SK-N-MC (cell line): ENCODE data around the gene CDKAL1.
"Not testable (repeated sequence)": the region's sequence is repeated elsewhere in the genome, so short reads cannot be mapped to it uniquely, and the experiment has no call there.

ENCODE experiments used
- DNase-seq: peaks from one replicate; pipeline ENCODE4 v3.0.0-alpha.2; 2011; ENCODE audit warnings: low read depth, low spot score
- H3K27ac ChIP-seq: fragments of 200-600 bp; sonication (generic); 2 replicates; pipeline ENCODE4 v1.5.1; 2016; ENCODE audit warnings: mixed run types
- H3K36me3 ChIP-seq: fragments of 200-600 bp; sonication (generic); 2 replicates; pipeline ENCODE4 v1.6.1; 2017; ENCODE audit warnings: antibody characterized with exemption, low read length, mixed read lengths; ENCODE audit not compliant: insufficient read depth
- H3K4me3 ChIP-seq: fragments of 200-600 bp; sonication (generic); 2 replicates; pipeline ENCODE4 v1.5.1; 2016
- H3K9ac ChIP-seq: fragments of 200-600 bp; sonication (generic); 2 replicates; pipeline ENCODE4 v1.8.0; 2017; ENCODE audit warnings: mixed run types, mixed read lengths; ENCODE audit not compliant: insufficient read length
- H3K9me3 ChIP-seq: fragments of 200-600 bp; sonication (generic); 2 replicates; pipeline ENCODE4 v1.6.1; 2017; ENCODE audit warnings: low read depth, mild to moderate bottlenecking, antibody characterized with exemption, low read length, moderate library complexity, mixed read lengths
- EZH2 ChIP-seq: fragments of 200-600 bp; sonication (generic); IDR thresholded peaks from one replicate; pipeline ENCODE4 v1.6.1; 2017; ENCODE audit warnings: antibody characterized with exemption
- FOXP2 ChIP-seq: optimal IDR thresholded peaks from 2 replicates; pipeline ENCODE3; 2011; ENCODE audit warnings: mild to moderate bottlenecking, moderate library complexity; ENCODE audit not compliant: insufficient read depth; ENCODE audit errors: extremely low read length, control extremely low read depth
- POLR2AphosphoS5 ChIP-seq: IDR thresholded peaks from 2 replicates; pipeline ENCODE4 v1.6.1; 2012; ENCODE audit warnings: mild to moderate bottlenecking, low read depth, low read length, borderline replicate concordance

CDKAL1 gene

DNA sequence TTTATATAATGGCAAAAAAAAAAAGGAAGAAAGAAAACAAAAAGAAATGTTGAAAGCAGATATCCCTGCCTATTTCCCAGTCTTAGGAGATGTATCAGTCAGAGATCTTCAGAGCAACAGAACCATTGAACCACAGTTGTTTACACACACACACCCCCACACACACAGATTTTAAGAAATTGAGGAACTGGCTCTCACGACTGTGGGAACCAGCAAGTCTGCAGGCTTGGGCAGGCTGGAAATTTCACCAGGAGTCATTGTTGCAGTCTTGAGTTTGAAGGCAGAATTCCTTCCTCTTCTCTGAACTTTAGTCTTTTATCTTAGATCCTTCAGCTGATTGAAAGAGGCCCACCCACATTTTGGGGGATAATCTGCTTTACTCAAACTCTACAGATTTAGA lies 380.9 kb downstream of the CDKAL1 start:
- H3K4me3 ChIP-seq = no peak overlapping the region
- H3K9me3 ChIP-seq = no peaks in the 10 kb centered on the region; the same call in 1 of the 2 replicates
- TF ChIP-seq FOXP2 = no peak
- TF ChIP-seq POLR2AphosphoS5 = no peak
- no peak for TF ChIP-seq EZH2
- H3K27ac ChIP-seq = no peak overlapping the region
- H3K36me3 ChIP-seq = peaks cover 5% of the 10 kb centered on the region; the same call in 1 of the 2 replicates
- H3K9ac ChIP-seq = no peak overlapping the region
- no peak for DNase-seq

DNA sequence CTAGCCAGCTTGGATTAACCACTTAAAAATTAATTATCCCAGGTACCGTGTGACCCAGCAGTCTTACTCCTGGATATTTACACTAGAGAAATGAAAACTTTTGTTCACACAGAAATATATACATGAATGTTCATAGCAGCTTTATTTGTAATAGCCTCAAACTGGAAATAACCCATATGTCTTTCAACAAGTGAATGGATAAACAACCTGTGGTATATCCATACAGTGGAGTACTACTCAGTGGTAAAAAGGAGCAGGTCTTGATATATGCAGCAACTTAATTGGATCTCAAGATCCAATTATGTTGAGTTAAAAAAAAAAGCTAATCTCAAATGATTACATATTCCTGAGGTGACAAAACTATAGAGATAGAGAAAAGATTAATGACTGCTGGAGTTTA lies 381.4 kb downstream of the CDKAL1 start:
- Histone ChIP-seq H3K4me3 (no peak overlapping the region), H3K36me3 (peaks cover 5% of the 10 kb centered on the region; the same call in 1 of the 2 replicates), H3K27ac (no peak overlapping the region), H3K9ac (no peak overlapping the region), H3K9me3 (no peaks in the 10 kb centered on the region; the same call in 1 of the 2 replicates)
- TF ChIP-seq EZH2 (no peak), FOXP2 (no peak), POLR2AphosphoS5 (no peak)
- no peak for DNase-seq

DNA sequence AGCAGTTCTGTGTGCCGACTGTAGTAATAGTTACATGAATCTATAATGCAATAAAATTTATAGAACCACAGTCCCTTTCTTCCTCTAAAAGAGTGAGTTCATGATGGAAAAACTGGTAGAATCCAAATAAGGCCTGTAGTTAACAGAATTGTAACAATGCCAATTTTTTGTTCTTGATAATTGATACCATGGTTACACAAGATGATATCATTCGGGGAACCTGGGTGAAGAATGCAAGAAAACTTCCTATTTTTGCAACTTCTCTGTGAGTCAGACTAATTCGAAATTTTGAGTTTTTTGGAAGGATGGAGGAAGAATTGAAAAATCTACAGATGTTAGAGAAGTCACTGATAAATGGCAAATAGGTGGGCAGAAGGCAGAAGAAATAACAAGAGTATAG lies 381.8 kb downstream of the CDKAL1 start:
- H3K27ac ChIP-seq = no peak overlapping the region
- no peak for DNase-seq
- no peak overlapping the region for H3K9ac ChIP-seq
- H3K4me3 ChIP-seq = no peak overlapping the region
- H3K36me3 ChIP-seq = peaks cover 5% of the 10 kb centered on the region; the same call in 1 of the 2 replicates
- no peaks in the 10 kb centered on the region; the same call in 1 of the 2 replicates for H3K9me3 ChIP-seq
- no peak for TF ChIP-seq FOXP2
- no peak for TF ChIP-seq POLR2AphosphoS5
- TF ChIP-seq EZH2 = no peak

DNA sequence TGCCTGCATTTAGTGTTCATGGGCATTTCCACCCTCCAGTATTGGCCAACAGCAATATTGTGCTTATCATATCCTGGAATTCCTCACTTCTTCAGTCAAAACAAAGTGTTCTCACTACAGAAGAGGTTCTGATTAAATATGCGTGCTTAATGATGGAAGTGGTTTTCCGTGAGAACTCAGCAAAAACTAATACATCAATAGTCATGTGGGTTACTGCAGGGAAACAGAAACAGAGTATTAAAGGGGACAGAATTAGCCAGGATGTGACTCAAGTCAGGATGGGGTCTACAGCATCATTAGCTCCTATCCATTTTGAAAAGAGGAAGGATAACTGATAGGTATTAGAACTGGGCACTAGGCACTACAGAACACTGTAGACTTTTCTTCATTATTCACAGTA lies 384.6 kb downstream of the CDKAL1 start:
- H3K4me3 ChIP-seq = no peak overlapping the region
- no peak overlapping the region for H3K27ac ChIP-seq
- H3K9ac ChIP-seq = no peak overlapping the region
- no peak for DNase-seq
- TF ChIP-seq FOXP2 (no peak), EZH2 (no peak), POLR2AphosphoS5 (no peak)
- H3K36me3 ChIP-seq = peaks cover 5% of the 10 kb centered on the region; the same call in 1 of the 2 replicates
- H3K9me3 ChIP-seq = no peaks in the 10 kb centered on the region; the same call in 1 of the 2 replicates

DNA sequence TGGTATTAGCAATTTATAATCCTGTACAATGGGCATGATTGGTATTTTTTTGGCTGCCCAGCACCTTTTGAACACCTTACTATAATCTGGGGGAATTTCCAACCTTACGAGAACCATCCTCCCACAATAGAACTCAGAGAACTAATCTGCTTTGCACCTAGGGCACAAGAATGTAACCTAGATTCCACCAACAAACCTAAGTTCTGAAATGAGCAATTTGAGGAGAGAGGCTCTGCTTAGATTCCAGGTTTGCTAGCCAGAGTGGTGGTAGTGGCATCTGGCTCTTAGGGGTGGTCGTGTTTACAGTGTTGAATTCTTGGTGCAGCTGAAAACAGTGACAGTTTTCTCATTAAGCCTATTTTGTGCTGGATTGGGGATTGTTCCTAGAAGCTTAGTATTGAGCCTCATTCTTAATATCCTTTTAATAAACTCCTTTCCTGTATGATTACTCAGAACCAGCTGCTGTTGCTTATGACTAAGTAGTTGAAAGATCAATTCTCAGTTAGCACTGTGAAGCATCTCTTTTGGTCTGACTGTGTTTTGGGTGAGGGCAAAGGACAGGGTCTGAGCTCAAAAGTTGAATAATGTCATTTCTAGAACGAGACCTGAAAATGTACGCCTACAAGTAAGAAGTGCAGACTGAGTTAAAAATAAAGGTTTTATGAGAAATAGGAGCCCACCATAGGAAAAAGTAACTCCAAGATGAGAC lies 385.6 kb downstream of the CDKAL1 start:
- no peak for DNase-seq
- TF ChIP-seq POLR2AphosphoS5 (no peak), EZH2 (no peak), FOXP2 (no peak)
- H3K4me3 ChIP-seq = no peak overlapping the region

DNA sequence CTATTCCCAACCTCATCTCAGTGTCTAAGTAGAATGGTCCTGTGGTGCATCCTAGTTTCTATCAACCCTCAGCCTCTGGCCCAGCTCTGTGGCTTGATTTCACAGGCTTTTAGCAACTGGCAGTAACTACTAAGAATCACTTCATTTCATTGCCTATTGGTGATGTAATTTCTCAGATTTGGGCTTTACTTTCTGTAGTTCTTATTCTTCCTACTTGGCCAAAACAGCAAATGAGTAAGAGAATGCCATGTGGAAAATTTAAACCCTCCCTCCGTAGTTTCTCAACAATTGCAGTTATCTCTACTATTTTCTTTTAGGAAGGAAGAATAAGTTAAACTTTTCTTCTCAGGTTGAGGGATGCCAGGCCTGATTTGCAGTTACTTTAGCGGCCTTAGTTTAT lies 387.3 kb downstream of the CDKAL1 start:
- TF ChIP-seq FOXP2 = no peak
- no peak for TF ChIP-seq POLR2AphosphoS5
- TF ChIP-seq EZH2 = no peak
- no peaks in the 10 kb centered on the region for H3K36me3 ChIP-seq
- no peak for DNase-seq
- H3K27ac ChIP-seq = no peak overlapping the region
- H3K9me3 ChIP-seq = no peaks in the 10 kb centered on the region
- H3K9ac ChIP-seq = no peak overlapping the region
- no peak overlapping the region for H3K4me3 ChIP-seq

More for the DNA sequence above, 385.6 kb downstream of the CDKAL1 start:
- Histone ChIP-seq H3K9ac (no peak overlapping the region), H3K36me3 (peaks cover 5% of the 10 kb centered on the region; the same call in 1 of the 2 replicates), H3K9me3 (no peaks in the 10 kb centered on the region; the same call in 1 of the 2 replicates), H3K27ac (no peak overlapping the region)

DNA sequence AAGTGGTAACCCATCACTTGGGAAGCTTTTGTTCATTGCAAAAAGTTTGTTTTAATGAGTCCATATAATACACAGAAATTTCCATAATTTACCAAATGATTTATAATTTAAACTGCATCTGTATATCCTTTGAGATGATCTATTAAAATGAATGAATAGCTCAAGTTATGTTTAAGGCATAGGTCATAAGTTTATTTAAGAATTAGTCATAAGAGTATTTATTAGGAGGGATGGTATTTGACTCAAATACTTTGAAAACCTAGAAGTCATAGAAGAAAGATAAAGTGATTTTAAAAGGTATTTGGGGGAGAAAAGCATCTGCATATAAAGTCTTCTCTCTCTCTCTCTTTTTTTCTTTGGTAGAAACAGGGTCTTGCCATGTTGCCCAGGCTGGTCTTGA lies 388.5 kb downstream of the CDKAL1 start:
- H3K9me3 ChIP-seq = no peaks in the 10 kb centered on the region
- DNase-seq = no peak
- H3K36me3 ChIP-seq = no peaks in the 10 kb centered on the region
- H3K4me3 ChIP-seq = no peak overlapping the region
- no peak for TF ChIP-seq POLR2AphosphoS5
- TF ChIP-seq FOXP2 = no peak
- H3K9ac ChIP-seq = no peak overlapping the region
- no peak overlapping the region for H3K27ac ChIP-seq

DNA sequence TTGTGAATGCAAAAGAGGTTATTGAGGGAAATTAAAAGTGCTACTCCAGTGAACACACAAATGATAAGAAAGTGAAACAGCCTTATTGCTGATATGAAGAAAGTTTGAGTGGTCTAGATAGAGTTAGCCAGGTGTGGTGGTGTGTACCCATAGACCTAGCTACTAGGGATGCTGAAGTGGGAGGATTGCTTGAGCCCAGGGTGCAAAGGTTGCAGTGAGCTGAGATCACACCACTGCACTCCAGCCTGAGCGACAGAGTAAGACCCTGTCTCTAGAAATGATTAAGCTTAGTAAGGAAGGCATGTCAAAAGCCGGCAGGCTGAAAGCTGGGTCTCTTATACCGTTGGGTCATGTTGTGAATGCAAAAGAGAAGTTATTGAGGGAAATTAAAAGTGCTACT lies 389.8 kb downstream of the CDKAL1 start:
- H3K9ac ChIP-seq, H3K9me3 ChIP-seq, DNase-seq, H3K36me3 ChIP-seq, H3K4me3 ChIP-seq, H3K27ac ChIP-seq: not testable (repeated sequence)
